WTC11 (cell line): ENCODE results near the gene AK9. TPM values are rescaled to one million over a fixed set of nuclear protein-coding genes. Genes with fewer than 3 reads are reported as not detected.

Source experiments
- ATAC-seq: fragments of 200-7000 bp; cut with Tn5 transposase; 2 replicates; pipeline ENCODE4 v1.10.0; 2021; ENCODE audit warnings: mild to moderate bottlenecking, moderate library complexity
- CTCF ChIA-PET: fragments of 300-600 bp; sonication (Branson Sonifier 250); formaldehyde crosslinking; loops from one replicate; lab custom pipeline; 2021; ENCODE audit warnings: antibody characterized with exemption; lab: Charles Lee
- POLR2A ChIA-PET: fragments of 350-600 bp; sonication (Branson Sonifier 250); formaldehyde crosslinking; loops from one replicate; lab custom pipeline; 2021; ENCODE audit warnings: antibody characterized with exemption; lab: Charles Lee
- DNase-seq: peaks from one replicate; pipeline ENCODE4 v3.0.0; 2021; ENCODE audit warnings: low spot score
- H3K27ac Mint-ChIP-seq: 2 replicates; pipeline ENCODE4 v1.8.0; 2021; ENCODE audit warnings: mixed read lengths
- H3K27me3 Mint-ChIP-seq: 2 replicates; pipeline ENCODE4 v1.8.0; 2021; ENCODE audit warnings: low read depth, mild to moderate bottlenecking, moderate library complexity, mixed read lengths
- H3K36me3 Mint-ChIP-seq: 2 replicates; pipeline ENCODE4 v1.8.0; 2021; ENCODE audit warnings: mixed read lengths
- H3K4me1 Mint-ChIP-seq: 2 replicates; pipeline ENCODE4 v1.8.0; 2022; ENCODE audit warnings: mixed read lengths
- H3K4me3 Mint-ChIP-seq: 2 replicates; pipeline ENCODE4 v1.8.0; 2021; ENCODE audit warnings: mild to moderate bottlenecking, moderate library complexity, mixed read lengths
- H3K9me3 Mint-ChIP-seq: 2 replicates; pipeline ENCODE4 v1.8.0; 2021; ENCODE audit warnings: mixed read lengths
- GRHL2 ChIP-seq: fragments of 250-450 bp; sonication (Bioruptor Pico); IDR thresholded peaks from 2 replicates; pipeline ENCODE4 v1.8.0; 2022; ENCODE audit warnings: mild to moderate bottlenecking, moderate library complexity; ENCODE audit not compliant: insufficient replicate concordance, severe bottlenecking
- GTF2I ChIP-seq: fragments of 250-450 bp; sonication (Bioruptor Pico); conservative IDR thresholded peaks from 2 replicates; pipeline ENCODE4 v1.4.0; 2021; ENCODE audit warnings: mild to moderate bottlenecking
- JUN ChIP-seq: sonication (generic); formaldehyde crosslinking; IDR thresholded peaks from 2 replicates; pipeline ENCODE4 v1.8.0; 2023; ENCODE audit warnings: mild to moderate bottlenecking, missing genetic modification reagents
- MXD4 ChIP-seq: fragments of 250-450 bp; sonication (Bioruptor Pico); IDR thresholded peaks from 2 replicates; pipeline ENCODE4 v1.8.0; 2021; ENCODE audit warnings: mild to moderate bottlenecking, moderate library complexity, borderline replicate concordance
- NR1H2 ChIP-seq: sonication (generic); formaldehyde crosslinking; IDR thresholded peaks from 2 replicates; pipeline ENCODE4 v1.9.0; 2021; ENCODE audit warnings: mild to moderate bottlenecking, moderate library complexity, missing genetic modification reagents
- PRRX2 ChIP-seq: fragments of 250-450 bp; sonication (Bioruptor Pico); IDR thresholded peaks from 2 replicates; pipeline ENCODE4 v1.8.0; 2021; ENCODE audit warnings: mild to moderate bottlenecking
- SMAD3 ChIP-seq: sonication (generic); formaldehyde crosslinking; IDR thresholded peaks from 2 replicates; pipeline ENCODE4 v1.8.0; 2022; ENCODE audit warnings: missing genetic modification reagents, mild to moderate bottlenecking, borderline replicate concordance
- ZNF317 ChIP-seq: sonication (generic); formaldehyde crosslinking; IDR thresholded peaks from 2 replicates; pipeline ENCODE4 v1.8.1; 2023; ENCODE audit warnings: low read depth, mild to moderate bottlenecking, moderate library complexity, missing genetic modification reagents, borderline replicate concordance
- ZNF423 ChIP-seq: fragments of 250-450 bp; sonication (Bioruptor Pico); IDR thresholded peaks from 2 replicates; pipeline ENCODE4 v2.1.2; 2022; ENCODE audit warnings: mild to moderate bottlenecking, moderate library complexity
- total RNA-seq: library from RNA; stranded (reverse); gene quantifications from 3 replicates; pipeline ENCODE4 v1.2.3, GENCODE V29; 2021
- TF ChIP-seq, protein P1 (sequence below): fragments of 200-600 bp; IDR thresholded peaks from 2 replicates; pipeline ENCODE4 v1.8.0; 2022; ENCODE audit warnings: antibody characterized with exemption
- TF ChIP-seq, protein P2 (sequence below): sonication (generic); formaldehyde crosslinking; IDR thresholded peaks from 2 replicates; pipeline ENCODE4 v1.8.0; 2022; ENCODE audit warnings: mild to moderate bottlenecking, missing genetic modification reagents
- TF ChIP-seq, protein P3 (sequence below): sonication (generic); formaldehyde crosslinking; IDR thresholded peaks from 2 replicates; pipeline ENCODE4 v1.8.1; 2022; ENCODE audit warnings: low read depth, mild to moderate bottlenecking, moderate library complexity, missing genetic modification reagents, borderline replicate concordance
- TF ChIP-seq, protein P4 (sequence below): sonication (generic); formaldehyde crosslinking; IDR thresholded peaks from 2 replicates; pipeline ENCODE4 v1.8.0; 2023; ENCODE audit warnings: missing genetic modification reagents, mild to moderate bottlenecking, borderline replicate concordance
- TF ChIP-seq, protein P5 (sequence below): sonication (generic); formaldehyde crosslinking; IDR thresholded peaks from 2 replicates; pipeline ENCODE4 v1.8.1; 2023; ENCODE audit warnings: mild to moderate bottlenecking, missing genetic modification reagents
- TF ChIP-seq, protein P6 (sequence below): sonication (generic); formaldehyde crosslinking; IDR thresholded peaks from 2 replicates; pipeline ENCODE4 v1.8.0; 2022; ENCODE audit warnings: mild to moderate bottlenecking, missing genetic modification reagents
- TF ChIP-seq, protein P7 (sequence below): fragments of 250-450 bp; sonication (Bioruptor Pico); conservative IDR thresholded peaks from 2 replicates; pipeline ENCODE4 v1.9.0; 2021; ENCODE audit warnings: mild to moderate bottlenecking

Gene AK9
- total RNA-seq, 1 experiment from 2014 or later, result 3.7 TPM

DNA sequence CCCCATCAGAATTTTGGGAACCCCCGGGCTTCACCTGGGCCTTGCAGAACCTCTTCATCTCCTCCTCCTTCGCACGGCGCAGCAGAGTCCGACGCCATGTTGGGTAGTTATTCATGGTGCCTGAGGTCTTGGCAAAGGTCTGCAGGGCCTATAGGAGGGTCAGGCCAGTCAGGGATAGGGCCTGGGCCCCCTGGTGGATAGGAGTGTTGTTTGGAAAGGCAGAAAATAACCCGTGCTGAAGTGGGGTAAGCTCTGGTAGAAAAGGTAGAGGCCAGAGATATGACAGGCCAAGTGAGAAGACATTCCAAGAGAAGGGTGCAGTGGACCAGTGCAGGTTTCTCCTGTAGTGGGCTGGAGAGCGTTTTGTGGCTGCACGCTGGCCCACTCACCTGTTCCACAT lies 245.6 kb downstream of the AK9 start:
- no peak for DNase-seq
- no peak overlapping the region for H3K4me3 Mint-ChIP-seq
- ChIA-PET CTCF (interaction anchor here (0.8 to 1.4 kb wide), 2 partner anchors 62 to 154 kb away, joined by 4 read pairs; no protein-coding TSS in a partner anchor), POLR2A (no interaction called here)
- no peak overlapping the region for H3K27ac Mint-ChIP-seq
- no peaks in the 10 kb centered on the region for H3K27me3 Mint-ChIP-seq
- peaks cover 10% of the 10 kb centered on the region; the same call in 1 of the 2 replicates for H3K4me1 Mint-ChIP-seq
- H3K9me3 Mint-ChIP-seq, result no peaks in the 10 kb centered on the region
- ATAC-seq, result no peak
- no peak for TF ChIP-seq SMAD3 (CRISPR knock-in tag)
- TF ChIP-seq, protein P1, sequence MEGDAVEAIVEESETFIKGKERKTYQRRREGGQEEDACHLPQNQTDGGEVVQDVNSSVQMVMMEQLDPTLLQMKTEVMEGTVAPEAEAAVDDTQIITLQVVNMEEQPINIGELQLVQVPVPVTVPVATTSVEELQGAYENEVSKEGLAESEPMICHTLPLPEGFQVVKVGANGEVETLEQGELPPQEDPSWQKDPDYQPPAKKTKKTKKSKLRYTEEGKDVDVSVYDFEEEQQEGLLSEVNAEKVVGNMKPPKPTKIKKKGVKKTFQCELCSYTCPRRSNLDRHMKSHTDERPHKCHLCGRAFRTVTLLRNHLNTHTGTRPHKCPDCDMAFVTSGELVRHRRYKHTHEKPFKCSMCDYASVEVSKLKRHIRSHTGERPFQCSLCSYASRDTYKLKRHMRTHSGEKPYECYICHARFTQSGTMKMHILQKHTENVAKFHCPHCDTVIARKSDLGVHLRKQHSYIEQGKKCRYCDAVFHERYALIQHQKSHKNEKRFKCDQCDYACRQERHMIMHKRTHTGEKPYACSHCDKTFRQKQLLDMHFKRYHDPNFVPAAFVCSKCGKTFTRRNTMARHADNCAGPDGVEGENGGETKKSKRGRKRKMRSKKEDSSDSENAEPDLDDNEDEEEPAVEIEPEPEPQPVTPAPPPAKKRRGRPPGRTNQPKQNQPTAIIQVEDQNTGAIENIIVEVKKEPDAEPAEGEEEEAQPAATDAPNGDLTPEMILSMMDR, result no peak
- TF ChIP-seq, protein P2, sequence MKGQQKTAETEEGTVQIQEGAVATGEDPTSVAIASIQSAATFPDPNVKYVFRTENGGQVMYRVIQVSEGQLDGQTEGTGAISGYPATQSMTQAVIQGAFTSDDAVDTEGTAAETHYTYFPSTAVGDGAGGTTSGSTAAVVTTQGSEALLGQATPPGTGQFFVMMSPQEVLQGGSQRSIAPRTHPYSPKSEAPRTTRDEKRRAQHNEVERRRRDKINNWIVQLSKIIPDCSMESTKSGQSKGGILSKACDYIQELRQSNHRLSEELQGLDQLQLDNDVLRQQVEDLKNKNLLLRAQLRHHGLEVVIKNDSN (CRISPR knock-in tag), result no peak
- TF ChIP-seq, protein P3, sequence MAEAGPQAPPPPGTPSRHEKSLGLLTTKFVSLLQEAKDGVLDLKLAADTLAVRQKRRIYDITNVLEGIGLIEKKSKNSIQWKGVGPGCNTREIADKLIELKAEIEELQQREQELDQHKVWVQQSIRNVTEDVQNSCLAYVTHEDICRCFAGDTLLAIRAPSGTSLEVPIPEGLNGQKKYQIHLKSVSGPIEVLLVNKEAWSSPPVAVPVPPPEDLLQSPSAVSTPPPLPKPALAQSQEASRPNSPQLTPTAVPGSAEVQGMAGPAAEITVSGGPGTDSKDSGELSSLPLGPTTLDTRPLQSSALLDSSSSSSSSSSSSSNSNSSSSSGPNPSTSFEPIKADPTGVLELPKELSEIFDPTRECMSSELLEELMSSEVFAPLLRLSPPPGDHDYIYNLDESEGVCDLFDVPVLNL (CRISPR knock-in tag), result no peak
- TF ChIP-seq NR1H2 (CRISPR knock-in tag), result no peak
- TF ChIP-seq, protein P4, sequence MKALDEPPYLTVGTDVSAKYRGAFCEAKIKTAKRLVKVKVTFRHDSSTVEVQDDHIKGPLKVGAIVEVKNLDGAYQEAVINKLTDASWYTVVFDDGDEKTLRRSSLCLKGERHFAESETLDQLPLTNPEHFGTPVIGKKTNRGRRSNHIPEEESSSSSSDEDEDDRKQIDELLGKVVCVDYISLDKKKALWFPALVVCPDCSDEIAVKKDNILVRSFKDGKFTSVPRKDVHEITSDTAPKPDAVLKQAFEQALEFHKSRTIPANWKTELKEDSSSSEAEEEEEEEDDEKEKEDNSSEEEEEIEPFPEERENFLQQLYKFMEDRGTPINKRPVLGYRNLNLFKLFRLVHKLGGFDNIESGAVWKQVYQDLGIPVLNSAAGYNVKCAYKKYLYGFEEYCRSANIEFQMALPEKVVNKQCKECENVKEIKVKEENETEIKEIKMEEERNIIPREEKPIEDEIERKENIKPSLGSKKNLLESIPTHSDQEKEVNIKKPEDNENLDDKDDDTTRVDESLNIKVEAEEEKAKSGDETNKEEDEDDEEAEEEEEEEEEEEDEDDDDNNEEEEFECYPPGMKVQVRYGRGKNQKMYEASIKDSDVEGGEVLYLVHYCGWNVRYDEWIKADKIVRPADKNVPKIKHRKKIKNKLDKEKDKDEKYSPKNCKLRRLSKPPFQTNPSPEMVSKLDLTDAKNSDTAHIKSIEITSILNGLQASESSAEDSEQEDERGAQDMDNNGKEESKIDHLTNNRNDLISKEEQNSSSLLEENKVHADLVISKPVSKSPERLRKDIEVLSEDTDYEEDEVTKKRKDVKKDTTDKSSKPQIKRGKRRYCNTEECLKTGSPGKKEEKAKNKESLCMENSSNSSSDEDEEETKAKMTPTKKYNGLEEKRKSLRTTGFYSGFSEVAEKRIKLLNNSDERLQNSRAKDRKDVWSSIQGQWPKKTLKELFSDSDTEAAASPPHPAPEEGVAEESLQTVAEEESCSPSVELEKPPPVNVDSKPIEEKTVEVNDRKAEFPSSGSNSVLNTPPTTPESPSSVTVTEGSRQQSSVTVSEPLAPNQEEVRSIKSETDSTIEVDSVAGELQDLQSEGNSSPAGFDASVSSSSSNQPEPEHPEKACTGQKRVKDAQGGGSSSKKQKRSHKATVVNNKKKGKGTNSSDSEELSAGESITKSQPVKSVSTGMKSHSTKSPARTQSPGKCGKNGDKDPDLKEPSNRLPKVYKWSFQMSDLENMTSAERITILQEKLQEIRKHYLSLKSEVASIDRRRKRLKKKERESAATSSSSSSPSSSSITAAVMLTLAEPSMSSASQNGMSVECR (CRISPR knock-in tag), result no peak
- TF ChIP-seq PRRX2 (CRISPR knock-in tag), result no peak
- no peak for TF ChIP-seq MXD4 (CRISPR knock-in tag)
- TF ChIP-seq, protein P5, sequence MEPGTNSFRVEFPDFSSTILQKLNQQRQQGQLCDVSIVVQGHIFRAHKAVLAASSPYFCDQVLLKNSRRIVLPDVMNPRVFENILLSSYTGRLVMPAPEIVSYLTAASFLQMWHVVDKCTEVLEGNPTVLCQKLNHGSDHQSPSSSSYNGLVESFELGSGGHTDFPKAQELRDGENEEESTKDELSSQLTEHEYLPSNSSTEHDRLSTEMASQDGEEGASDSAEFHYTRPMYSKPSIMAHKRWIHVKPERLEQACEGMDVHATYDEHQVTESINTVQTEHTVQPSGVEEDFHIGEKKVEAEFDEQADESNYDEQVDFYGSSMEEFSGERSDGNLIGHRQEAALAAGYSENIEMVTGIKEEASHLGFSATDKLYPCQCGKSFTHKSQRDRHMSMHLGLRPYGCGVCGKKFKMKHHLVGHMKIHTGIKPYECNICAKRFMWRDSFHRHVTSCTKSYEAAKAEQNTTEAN, result no peak
- no peak for TF ChIP-seq GTF2I (CRISPR knock-in tag)
- no peak for TF ChIP-seq ZNF423 (CRISPR knock-in tag)
- TF ChIP-seq GRHL2, result no peak
- TF ChIP-seq ZNF317 (CRISPR knock-in tag), result no peak
- TF ChIP-seq, protein P6, sequence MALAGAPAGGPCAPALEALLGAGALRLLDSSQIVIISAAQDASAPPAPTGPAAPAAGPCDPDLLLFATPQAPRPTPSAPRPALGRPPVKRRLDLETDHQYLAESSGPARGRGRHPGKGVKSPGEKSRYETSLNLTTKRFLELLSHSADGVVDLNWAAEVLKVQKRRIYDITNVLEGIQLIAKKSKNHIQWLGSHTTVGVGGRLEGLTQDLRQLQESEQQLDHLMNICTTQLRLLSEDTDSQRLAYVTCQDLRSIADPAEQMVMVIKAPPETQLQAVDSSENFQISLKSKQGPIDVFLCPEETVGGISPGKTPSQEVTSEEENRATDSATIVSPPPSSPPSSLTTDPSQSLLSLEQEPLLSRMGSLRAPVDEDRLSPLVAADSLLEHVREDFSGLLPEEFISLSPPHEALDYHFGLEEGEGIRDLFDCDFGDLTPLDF (CRISPR knock-in tag), result no peak
- TF ChIP-seq, protein P7, sequence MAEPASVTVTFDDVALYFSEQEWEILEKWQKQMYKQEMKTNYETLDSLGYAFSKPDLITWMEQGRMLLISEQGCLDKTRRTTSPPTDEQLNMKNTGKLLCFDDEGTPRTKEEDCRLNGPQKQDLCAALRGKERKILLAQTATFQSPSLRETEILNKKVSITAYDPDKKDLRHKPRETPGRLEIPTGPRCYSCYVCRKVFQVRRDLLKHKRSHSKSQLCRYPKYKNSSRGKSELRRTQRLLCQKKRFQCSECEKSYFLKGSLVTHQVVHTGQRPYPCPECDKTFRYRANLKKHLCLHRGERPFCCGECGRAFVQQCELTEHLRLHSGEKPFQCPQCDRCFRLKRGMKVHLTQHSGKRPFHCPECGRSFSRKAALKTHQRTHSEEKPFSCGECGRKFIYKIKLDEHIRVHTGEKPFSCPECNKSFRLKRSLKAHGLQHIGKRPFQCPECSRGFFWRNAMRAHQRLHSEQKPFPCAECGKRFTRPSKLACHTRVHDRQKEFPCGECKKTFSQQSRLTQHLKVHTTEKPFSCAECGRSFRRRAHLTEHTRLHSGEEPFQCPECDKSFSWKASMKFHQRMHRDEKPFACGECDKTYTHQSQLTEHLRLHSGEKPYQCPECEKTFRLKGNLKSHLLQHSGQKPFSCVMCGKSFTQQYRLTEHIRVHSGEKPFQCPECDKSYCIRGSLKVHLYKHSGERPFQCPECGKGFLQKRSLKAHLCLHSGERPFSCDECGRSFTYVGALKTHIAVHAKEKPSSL (CRISPR knock-in tag), result no peak
- no peak for TF ChIP-seq JUN
- H3K36me3 Mint-ChIP-seq, result peaks cover 19% of the 10 kb centered on the region
